Suprapubic skin (tissue), 4 donors: ENCODE data around the gene PEPD.

Experiments
- CTCF ChIP-seq, 2 donors: fragments of 200-600 bp in 1 of 2; fragments of 450-650 bp in 1 of 2; sonication (generic) in 1 of 2; IDR thresholded peaks; one replicate each; pipeline ENCODE4 v1.5.1; 2016 to 2019; ENCODE audit warnings: antibody characterized with exemption in 2 of 2, mild to moderate bottlenecking in 1 of 2, moderate library complexity in 1 of 2
- EP300 ChIP-seq: sonication (generic); formaldehyde crosslinking; IDR thresholded peaks from one replicate; pipeline ENCODE4 v1.6.1; 2017; ENCODE audit warnings: antibody characterized with exemption
- POLR2A ChIP-seq, 2 donors: fragments of 450-650 bp; IDR thresholded peaks; one replicate each; pipeline ENCODE4 v1.6.1; 2017; ENCODE audit warnings: antibody characterized with exemption in 2 of 2, mild to moderate bottlenecking in 2 of 2, moderate library complexity in 2 of 2
- POLR2AphosphoS5 ChIP-seq, 3 donors: sonication (generic); formaldehyde crosslinking; IDR thresholded peaks; one replicate each; pipeline ENCODE4 v1.6.1; 2017; ENCODE audit warnings: antibody characterized with exemption in 3 of 3

- TF ChIP-seq POLR2A (IDR thresholded peaks at IDR 0.05) = no peak
- no peak for TF ChIP-seq CTCF (IDR thresholded peaks at IDR 0.05)
- TF ChIP-seq EP300 = no peak
- no peak for TF ChIP-seq POLR2AphosphoS5 (IDR thresholded peaks at IDR 0.05)
Measured at GRCh38 chr19:33492090-33492489, 29.5 kb downstream of the PEPD start.
